HEK293 (cell line): ENCODE measurements around the gene SLC26A4.

Source experiments
- CTCF ChIA-PET: fragments of 350-600 bp; formaldehyde crosslinking; extraction: SDS; loops from one replicate; lab custom pipeline; 2021; ENCODE audit warnings: antibody characterized with exemption; lab: Yijun Ruan, JAX
- POLR2A ChIA-PET: fragments of 300-600 bp; formaldehyde crosslinking; extraction: SDS; loops from one replicate; lab custom pipeline; 2020; ENCODE audit warnings: antibody characterized with exemption, inconsistent platforms; lab: Yijun Ruan, JAX
- H3K27ac ChIP-seq: fragments of 200-500 bp; sonication (Bioruptor generic); 2 replicates; pipeline ENCODE4 v1.5.1; 2014; ENCODE audit warnings: low read depth, low read length, control low read depth, inconsistent platforms; ENCODE audit errors: extremely low read depth
- H3K36me3 ChIP-seq, 2 experiments: fragments of 200-500 bp in 1 of 2; sonication (Bioruptor generic) in 1 of 2; 1 replicate in 1 of 2; 2 replicates in 1 of 2; pipeline ENCODE4 v1.5.1; 2014 to 2017; ENCODE audit warnings: inconsistent platforms in 2 of 2, low read length in 2 of 2; ENCODE audit not compliant: control insufficient read depth in 2 of 2, insufficient read depth in 1 of 2
- H3K4me1 ChIP-seq: fragments of 200-500 bp; sonication (Bioruptor generic); 2 replicates; pipeline ENCODE4 v1.5.1; 2014; ENCODE audit warnings: mild to moderate bottlenecking, low read length, inconsistent platforms; ENCODE audit not compliant: control insufficient read depth, insufficient read depth
- H3K4me3 ChIP-seq: 2 replicates; pipeline ENCODE4 v1.5.1; 2011; ENCODE audit warnings: low read depth, mild to moderate bottlenecking, control low read depth, low read length, moderate library complexity
- H3K9me3 ChIP-seq: fragments of 200-500 bp; sonication (Bioruptor generic); 2 replicates; pipeline ENCODE4 v1.5.1; 2014; ENCODE audit warnings: low read depth, low read length, inconsistent platforms; ENCODE audit not compliant: control insufficient read depth, insufficient read depth
- HIC1 ChIP-seq: fragments of 450-650 bp; formaldehyde crosslinking; IDR thresholded peaks from 2 replicates; pipeline ENCODE4 v1.5.1; 2016; ENCODE audit warnings: missing biosample characterization, missing genetic modification characterization
- YY2 ChIP-seq: fragments of 450-650 bp; formaldehyde crosslinking; IDR thresholded peaks from 2 replicates; pipeline ENCODE4 v1.5.1; 2016; ENCODE audit warnings: missing biosample characterization, missing genetic modification characterization
- ZBTB44 ChIP-seq: fragments of 450-650 bp; IDR thresholded peaks from 2 replicates; pipeline ENCODE4 v1.5.1; 2018; ENCODE audit warnings: missing biosample characterization, mild to moderate bottlenecking, missing genetic modification characterization
- ZNF624 ChIP-seq: fragments of 450-650 bp; formaldehyde crosslinking; IDR thresholded peaks from 2 replicates; pipeline ENCODE4 v1.5.1; 2017; ENCODE audit warnings: missing biosample characterization, missing genetic modification characterization
- ZNF704 ChIP-seq: fragments of 450-650 bp; formaldehyde crosslinking; IDR thresholded peaks from 2 replicates; pipeline ENCODE4 v1.5.1; 2016; ENCODE audit warnings: missing biosample characterization, missing genetic modification characterization
- ZNF837 ChIP-seq: fragments of 450-650 bp; formaldehyde crosslinking; IDR thresholded peaks from 2 replicates; pipeline ENCODE4 v1.5.1; 2016; ENCODE audit warnings: missing biosample characterization, missing genetic modification characterization
- ZSCAN18 ChIP-seq: fragments of 450-650 bp; formaldehyde crosslinking; IDR thresholded peaks from 2 replicates; pipeline ENCODE4 v1.5.1; 2016; ENCODE audit warnings: missing biosample characterization, missing genetic modification characterization
- TF ChIP-seq, protein P1 (sequence below): fragments of 450-650 bp; formaldehyde crosslinking; IDR thresholded peaks from 2 replicates; pipeline ENCODE4 v1.5.1; 2016; ENCODE audit warnings: missing biosample characterization, missing genetic modification characterization
- TF ChIP-seq, protein P2 (sequence below): fragments of 450-650 bp; formaldehyde crosslinking; IDR thresholded peaks from 2 replicates; pipeline ENCODE4 v1.5.1; 2016; ENCODE audit warnings: missing biosample characterization, missing genetic modification characterization
- TF ChIP-seq, protein P3 (sequence below): fragments of 450-650 bp; IDR thresholded peaks from 2 replicates; pipeline ENCODE4 v1.5.1; 2018; ENCODE audit warnings: missing biosample characterization, missing genetic modification characterization

Gene SLC26A4

GRCh38 chr7:107693396-107693795 is 32.8 kb downstream of the SLC26A4 start (continued):
- TF ChIP-seq ZBTB44 (tag by site-specific recombination) = no peak
- TF ChIP-seq, protein P1, sequence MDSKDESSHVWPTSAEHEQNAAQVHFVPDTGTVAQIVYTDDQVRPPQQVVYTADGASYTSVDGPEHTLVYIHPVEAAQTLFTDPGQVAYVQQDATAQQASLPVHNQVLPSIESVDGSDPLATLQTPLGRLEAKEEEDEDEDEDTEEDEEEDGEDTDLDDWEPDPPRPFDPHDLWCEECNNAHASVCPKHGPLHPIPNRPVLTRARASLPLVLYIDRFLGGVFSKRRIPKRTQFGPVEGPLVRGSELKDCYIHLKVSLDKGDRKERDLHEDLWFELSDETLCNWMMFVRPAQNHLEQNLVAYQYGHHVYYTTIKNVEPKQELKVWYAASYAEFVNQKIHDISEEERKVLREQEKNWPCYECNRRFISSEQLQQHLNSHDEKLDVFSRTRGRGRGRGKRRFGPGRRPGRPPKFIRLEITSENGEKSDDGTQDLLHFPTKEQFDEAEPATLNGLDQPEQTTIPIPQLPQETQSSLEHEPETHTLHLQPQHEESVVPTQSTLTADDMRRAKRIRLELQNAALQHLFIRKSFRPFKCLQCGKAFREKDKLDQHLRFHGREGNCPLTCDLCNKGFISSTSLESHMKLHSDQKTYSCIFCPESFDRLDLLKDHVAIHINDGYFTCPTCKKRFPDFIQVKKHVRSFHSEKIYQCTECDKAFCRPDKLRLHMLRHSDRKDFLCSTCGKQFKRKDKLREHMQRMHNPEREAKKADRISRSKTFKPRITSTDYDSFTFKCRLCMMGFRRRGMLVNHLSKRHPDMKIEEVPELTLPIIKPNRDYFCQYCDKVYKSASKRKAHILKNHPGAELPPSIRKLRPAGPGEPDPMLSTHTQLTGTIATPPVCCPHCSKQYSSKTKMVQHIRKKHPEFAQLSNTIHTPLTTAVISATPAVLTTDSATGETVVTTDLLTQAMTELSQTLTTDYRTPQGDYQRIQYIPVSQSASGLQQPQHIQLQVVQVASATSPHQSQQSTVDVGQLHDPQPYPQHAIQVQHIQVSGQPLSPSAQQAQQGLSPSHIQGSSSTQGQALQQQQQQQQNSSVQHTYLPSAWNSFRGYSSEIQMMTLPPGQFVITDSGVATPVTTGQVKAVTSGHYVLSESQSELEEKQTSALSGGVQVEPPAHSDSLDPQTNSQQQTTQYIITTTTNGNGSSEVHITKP = no peak
- TF ChIP-seq, protein P2, sequence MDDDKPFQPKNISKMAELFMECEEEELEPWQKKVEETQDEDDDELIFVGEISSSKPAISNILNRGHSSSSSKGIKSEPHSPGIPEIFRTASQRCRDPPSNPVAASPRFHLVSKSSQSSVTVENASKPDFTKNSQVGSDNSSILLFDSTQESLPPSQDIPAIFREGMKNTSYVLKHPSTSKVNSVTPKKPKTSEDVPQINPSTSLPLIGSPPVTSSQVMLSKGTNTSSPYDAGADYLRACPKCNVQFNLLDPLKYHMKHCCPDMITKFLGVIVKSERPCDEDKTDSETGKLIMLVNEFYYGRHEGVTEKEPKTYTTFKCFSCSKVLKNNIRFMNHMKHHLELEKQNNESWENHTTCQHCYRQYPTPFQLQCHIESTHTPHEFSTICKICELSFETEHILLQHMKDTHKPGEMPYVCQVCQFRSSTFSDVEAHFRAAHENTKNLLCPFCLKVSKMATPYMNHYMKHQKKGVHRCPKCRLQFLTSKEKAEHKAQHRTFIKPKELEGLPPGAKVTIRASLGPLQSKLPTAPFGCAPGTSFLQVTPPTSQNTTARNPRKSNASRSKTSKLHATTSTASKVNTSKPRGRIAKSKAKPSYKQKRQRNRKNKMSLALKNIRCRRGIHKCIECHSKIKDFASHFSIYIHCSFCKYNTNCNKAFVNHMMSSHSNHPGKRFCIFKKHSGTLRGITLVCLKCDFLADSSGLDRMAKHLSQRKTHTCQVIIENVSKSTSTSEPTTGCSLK (tag by site-specific recombination) = no peak
- TF ChIP-seq ZSCAN18 = no peak
- TF ChIP-seq, protein P3, sequence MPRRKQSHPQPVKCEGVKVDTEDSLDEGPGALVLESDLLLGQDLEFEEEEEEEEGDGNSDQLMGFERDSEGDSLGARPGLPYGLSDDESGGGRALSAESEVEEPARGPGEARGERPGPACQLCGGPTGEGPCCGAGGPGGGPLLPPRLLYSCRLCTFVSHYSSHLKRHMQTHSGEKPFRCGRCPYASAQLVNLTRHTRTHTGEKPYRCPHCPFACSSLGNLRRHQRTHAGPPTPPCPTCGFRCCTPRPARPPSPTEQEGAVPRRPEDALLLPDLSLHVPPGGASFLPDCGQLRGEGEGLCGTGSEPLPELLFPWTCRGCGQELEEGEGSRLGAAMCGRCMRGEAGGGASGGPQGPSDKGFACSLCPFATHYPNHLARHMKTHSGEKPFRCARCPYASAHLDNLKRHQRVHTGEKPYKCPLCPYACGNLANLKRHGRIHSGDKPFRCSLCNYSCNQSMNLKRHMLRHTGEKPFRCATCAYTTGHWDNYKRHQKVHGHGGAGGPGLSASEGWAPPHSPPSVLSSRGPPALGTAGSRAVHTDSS (tag by site-specific recombination) = no peak
- TF ChIP-seq ZNF624 (tag by site-specific recombination) = no peak
- no peak for TF ChIP-seq YY2 (tag by site-specific recombination)
- no peak for TF ChIP-seq ZNF704 (tag by site-specific recombination)

- POLR2A ChIA-PET = no interaction called here
- no peak overlapping the region for H3K4me3 ChIP-seq
- H3K36me3 ChIP-seq = no peaks in the 10 kb centered on the region
- no peaks in the 10 kb centered on the region for H3K4me1 ChIP-seq
- TF ChIP-seq HIC1 (tag by site-specific recombination) (no peak), ZNF837 (tag by site-specific recombination) (no peak)
- H3K27ac ChIP-seq = no peak overlapping the region
- CTCF ChIA-PET = interaction anchor here (0.7 kb wide), 1 partner anchor 28 kb away, joined by 3 read pairs; no protein-coding TSS in a partner anchor
- H3K9me3 ChIP-seq = no peaks in the 10 kb centered on the region
Observed at GRCh38 chr7:107694386-107694785, 33.8 kb downstream of the SLC26A4 start.
